Endodermal cell (in vitro differentiated cells): ENCODE data around the gene RAB33B. TPM values are rescaled to one million over a fixed set of nuclear protein-coding genes. Genes with fewer than 3 reads are reported as not detected.

Experiments
- DNase-seq: peaks from one replicate; pipeline ENCODE4 v3.0.0-alpha.2; 2017
- H3K27ac ChIP-seq: 2 replicates; pipeline ENCODE4 v1.5.1; 2013; ENCODE audit warnings: mild to moderate bottlenecking, low read depth, low read length, moderate library complexity
- H3K27me3 ChIP-seq: 2 replicates; pipeline ENCODE4 v1.6.1; 2013; ENCODE audit warnings: mild to moderate bottlenecking, low read length, moderate library complexity; ENCODE audit not compliant: insufficient read depth, control insufficient read depth, poor library complexity, severe bottlenecking
- H3K36me3 ChIP-seq: 2 replicates; pipeline ENCODE4 v1.7.0; 2013; ENCODE audit warnings: mild to moderate bottlenecking, low read length, moderate library complexity; ENCODE audit not compliant: control insufficient read depth, insufficient read depth
- H3K4me1 ChIP-seq: one replicate; pipeline ENCODE4 v1.7.0; 2013; ENCODE audit warnings: low read length; ENCODE audit not compliant: control insufficient read depth, insufficient read depth
- H3K4me3 ChIP-seq: 2 replicates; pipeline ENCODE4 v1.5.1; 2013; ENCODE audit warnings: mild to moderate bottlenecking, low read length, moderate library complexity
- H3K9ac ChIP-seq: 2 replicates; pipeline ENCODE4 v1.6.1; 2013; ENCODE audit warnings: mild to moderate bottlenecking, low read length, moderate library complexity; ENCODE audit not compliant: poor library complexity, severe bottlenecking; ENCODE audit errors: extremely low read depth
- H3K9me3 ChIP-seq: 2 replicates; pipeline ENCODE4 v1.6.1; 2013; ENCODE audit warnings: mild to moderate bottlenecking, low read length, moderate library complexity; ENCODE audit not compliant: control insufficient read depth
- H3K27ac Mint-ChIP-seq: 2 replicates; pipeline ENCODE4 v1.8.0; 2020; ENCODE audit warnings: mixed read lengths
- H3K27me3 Mint-ChIP-seq: 2 replicates; pipeline ENCODE4 v1.8.0; 2021; ENCODE audit warnings: mild to moderate bottlenecking, mixed read lengths; ENCODE audit not compliant: insufficient read depth
- H3K36me3 Mint-ChIP-seq: 2 replicates; pipeline ENCODE4 v1.8.0; 2020; ENCODE audit warnings: low read depth, mixed read lengths
- H3K4me1 Mint-ChIP-seq: 2 replicates; pipeline ENCODE4 v1.8.0; 2020; ENCODE audit warnings: mixed read lengths
- H3K4me3 Mint-ChIP-seq: 2 replicates; pipeline ENCODE4 v1.8.0; 2020; ENCODE audit warnings: mild to moderate bottlenecking, moderate library complexity, mixed read lengths
- H3K9me3 Mint-ChIP-seq: 2 replicates; pipeline ENCODE4 v1.8.0; 2020; ENCODE audit warnings: mild to moderate bottlenecking, mixed read lengths
- WGBS, 2 experiments: methylation state at CpG; one replicate each; pipeline versions ENCODE4 v1.1.5 to v1.1.7; 2013; ENCODE audit warnings: missing lambda C conversion rate in 2 of 2, mixed read lengths in 1 of 2; ENCODE audit not compliant: insufficient coverage in 1 of 2, insufficient read length in 1 of 2; 5-methylcytosine and 5-hydroxymethylcytosine counted together
- total RNA-seq, 2 donors: library from RNA; stranded (reverse); fragmentation: NEBNext Ultra II Directional in 1 of 2; extraction: Animal tissue kit (Norgen Biotek cat#: 25700) in 1 of 2; gene quantifications; 2 replicates in 1 of 2; 3 replicates in 1 of 2; pipeline ENCODE4 v1.2.1, GENCODE V29; 2021
- TF ChIP-seq, protein P1 (sequence below): fragments of 200-600 bp; sonication (generic); conservative IDR thresholded peaks from 2 replicates; pipeline ENCODE4 v1.5.0; 2021; ENCODE audit warnings: antibody characterized with exemption, mild to moderate bottlenecking

Gene RAB33B
- total RNA-seq, 2 donors from 2014 or later: 8.7 to 11.4 TPM

GRCh38 chr4:139436122-139436521 is 17.8 kb upstream of the RAB33B start:
- H3K4me1 ChIP-seq: no peaks in the 10 kb centered on the region
- peaks cover 62% of the 10 kb centered on the region for H3K36me3 Mint-ChIP-seq
- peaks cover 72% of the 10 kb centered on the region for H3K9me3 ChIP-seq
- no peak for DNase-seq
- no peaks in the 10 kb centered on the region for H3K27me3 ChIP-seq
- H3K9me3 Mint-ChIP-seq: peaks cover 80% of the 10 kb centered on the region
- no peak overlapping the region for H3K4me3 Mint-ChIP-seq
- H3K4me1 Mint-ChIP-seq: no peaks in the 10 kb centered on the region
- no peak overlapping the region for H3K4me3 ChIP-seq
- 97% methylated on average over 23 of the region's 23 CpGs; no CpG with 5 or more reads in 1 of the 2 experiments for WGBS, 2 experiments
- H3K27me3 Mint-ChIP-seq: peaks cover 2% of the 10 kb centered on the region
- H3K27ac ChIP-seq: no peak overlapping the region
- TF ChIP-seq, protein P1, sequence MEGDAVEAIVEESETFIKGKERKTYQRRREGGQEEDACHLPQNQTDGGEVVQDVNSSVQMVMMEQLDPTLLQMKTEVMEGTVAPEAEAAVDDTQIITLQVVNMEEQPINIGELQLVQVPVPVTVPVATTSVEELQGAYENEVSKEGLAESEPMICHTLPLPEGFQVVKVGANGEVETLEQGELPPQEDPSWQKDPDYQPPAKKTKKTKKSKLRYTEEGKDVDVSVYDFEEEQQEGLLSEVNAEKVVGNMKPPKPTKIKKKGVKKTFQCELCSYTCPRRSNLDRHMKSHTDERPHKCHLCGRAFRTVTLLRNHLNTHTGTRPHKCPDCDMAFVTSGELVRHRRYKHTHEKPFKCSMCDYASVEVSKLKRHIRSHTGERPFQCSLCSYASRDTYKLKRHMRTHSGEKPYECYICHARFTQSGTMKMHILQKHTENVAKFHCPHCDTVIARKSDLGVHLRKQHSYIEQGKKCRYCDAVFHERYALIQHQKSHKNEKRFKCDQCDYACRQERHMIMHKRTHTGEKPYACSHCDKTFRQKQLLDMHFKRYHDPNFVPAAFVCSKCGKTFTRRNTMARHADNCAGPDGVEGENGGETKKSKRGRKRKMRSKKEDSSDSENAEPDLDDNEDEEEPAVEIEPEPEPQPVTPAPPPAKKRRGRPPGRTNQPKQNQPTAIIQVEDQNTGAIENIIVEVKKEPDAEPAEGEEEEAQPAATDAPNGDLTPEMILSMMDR: no peak
- H3K27ac Mint-ChIP-seq: no peak overlapping the region
- peaks cover 34% of the 10 kb centered on the region for H3K36me3 ChIP-seq
- no peak overlapping the region for H3K9ac ChIP-seq

DNA sequence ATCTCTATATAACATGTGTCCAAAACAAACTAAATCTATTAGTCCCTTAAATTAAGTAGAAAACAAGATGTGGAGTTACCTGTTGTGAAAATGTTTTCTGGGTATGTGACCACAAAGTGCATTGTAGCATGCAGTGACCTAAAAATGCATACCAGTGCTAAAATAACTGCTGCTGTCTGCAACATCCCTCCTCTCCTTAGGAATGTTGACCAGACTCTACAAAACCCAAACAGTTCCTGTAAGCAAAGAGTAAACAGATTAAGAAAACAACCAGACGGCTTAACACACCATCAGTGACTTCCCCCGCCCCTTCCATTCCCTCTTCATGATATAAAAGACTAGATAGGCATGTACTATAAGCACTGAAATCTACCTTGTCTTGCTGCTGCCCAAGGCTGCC is 15.8 kb upstream of the RAB33B start:
- Histone ChIP-seq H3K27ac (no peak overlapping the region), H3K36me3 (peaks cover 31% of the 10 kb centered on the region), H3K9me3 (peaks cover 53% of the 10 kb centered on the region), H3K9ac (no peak overlapping the region), H3K4me1 (no peaks in the 10 kb centered on the region), H3K4me3 (peak overlapping the region; percentile 57), H3K27me3 (no peaks in the 10 kb centered on the region)
- peaks cover 49% of the 10 kb centered on the region for H3K36me3 Mint-ChIP-seq
- H3K27me3 Mint-ChIP-seq: no peaks in the 10 kb centered on the region
- no peak for DNase-seq
- H3K4me1 Mint-ChIP-seq: no peaks in the 10 kb centered on the region
- no peak overlapping the region for H3K27ac Mint-ChIP-seq
- TF ChIP-seq, protein P1: no peak
- WGBS, 2 experiments: 91 to 100% methylated on average over 1 to 2 of the region's 2 CpGs
- H3K4me3 Mint-ChIP-seq: no peak overlapping the region
- peaks cover 61% of the 10 kb centered on the region for H3K9me3 Mint-ChIP-seq

- Mint-ChIP-seq H3K27me3 (no peaks in the 10 kb centered on the region), H3K27ac (no peak overlapping the region), H3K36me3 (peaks cover 43% of the 10 kb centered on the region), H3K9me3 (peaks cover 42% of the 10 kb centered on the region), H3K4me1 (no peaks in the 10 kb centered on the region), H3K4me3 (no peak overlapping the region)
- Histone ChIP-seq H3K9me3 (peaks cover 42% of the 10 kb centered on the region), H3K36me3 (peaks cover 31% of the 10 kb centered on the region), H3K27ac (no peak overlapping the region), H3K9ac (no peak overlapping the region), H3K4me3 (no peak overlapping the region), H3K27me3 (no peaks in the 10 kb centered on the region), H3K4me1 (no peaks in the 10 kb centered on the region)
- 90 to 95% methylated on average over 2 to 4 of the region's 4 CpGs for WGBS, 2 experiments
- no peak for DNase-seq
- TF ChIP-seq, protein P1: no peak
Measured at GRCh38 chr4:139441029-139441428, 12.9 kb upstream of the RAB33B start.
